T-helper 22 cell (primary cell): ENCODE data around the gene NUDT21.
"Not testable (repeated sequence)": the region's sequence is repeated elsewhere in the genome, so short reads cannot be mapped to it uniquely, and the experiment has no call there.

Experiments
- DNase-seq: peaks from one replicate; pipeline ENCODE4 v3.0.0-alpha.2; 2020; ENCODE audit warnings: low read depth

NUDT21 gene

DNA sequence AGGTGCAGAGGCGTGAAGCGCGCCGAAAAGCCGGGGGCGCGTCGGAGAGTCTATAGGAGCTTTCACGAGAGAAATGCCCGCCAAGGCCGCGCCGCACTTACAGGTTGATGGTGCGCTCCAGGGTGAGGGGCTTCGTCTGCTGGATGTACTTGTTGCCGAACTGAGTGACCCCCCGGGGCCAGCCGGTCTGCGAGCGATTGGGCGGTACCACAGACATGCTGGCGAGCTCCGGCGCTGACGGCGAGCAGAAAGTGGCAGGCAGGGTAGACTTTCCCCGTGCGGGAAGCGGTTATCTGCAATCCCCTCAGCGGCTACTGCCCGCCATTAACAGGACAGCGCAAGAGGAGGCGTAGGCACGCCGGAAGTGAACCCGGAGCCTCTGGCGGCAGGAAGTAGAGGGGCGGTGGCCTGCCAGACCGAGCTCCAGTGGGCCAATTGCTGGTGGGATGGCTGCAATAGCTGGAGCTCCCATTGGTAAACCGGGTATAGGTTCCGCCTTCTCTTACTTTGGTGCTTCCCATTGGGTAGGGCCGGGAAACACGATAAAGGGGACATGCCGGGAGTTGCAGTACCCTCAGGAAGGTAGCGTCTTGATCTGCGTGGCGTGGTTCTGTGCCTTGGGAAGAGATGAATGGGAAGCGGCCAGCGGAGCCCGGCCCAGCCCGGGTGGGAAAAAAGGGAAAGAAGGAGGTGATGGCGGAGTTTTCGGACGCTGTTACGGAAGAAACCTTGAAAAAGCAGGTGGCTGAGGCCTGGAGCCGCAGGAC lies at the start of gene NUDT21, which contains the start of gene OGFOD1:
TSS of gene NUDT21 (minus strand) at position 347 of the 767 bp plus-strand sequence. CDS start at position 217, 130 bp downstream.
TSS of gene OGFOD1 (plus strand) at position 569 of the 767 bp plus-strand sequence. CDS start at position 628, 59 bp downstream.
- DNase-seq = peak; percentile 91

- DNase-seq = no peak
These were observed 42.7 kb upstream of the NUDT21 start for GRCh38 chr16:56493815-56494214.

DNA sequence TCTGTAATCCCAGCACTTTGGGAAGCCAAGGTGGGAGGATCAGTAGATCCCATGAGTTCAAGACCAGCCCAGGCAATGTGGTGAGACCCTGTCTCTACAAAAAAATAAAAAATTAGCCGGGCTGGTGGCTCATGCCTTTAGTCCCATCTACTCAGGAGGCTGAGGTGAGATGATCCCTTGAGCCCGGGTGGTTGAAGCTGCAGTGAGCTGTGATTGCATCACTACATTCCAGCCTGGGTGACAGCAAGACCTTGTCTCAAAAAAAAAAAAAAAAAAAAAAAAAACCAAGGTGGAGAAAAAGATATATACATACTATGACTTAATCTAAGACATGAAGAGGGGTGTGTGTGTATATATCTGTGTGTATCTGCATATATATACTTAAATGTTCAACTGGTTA lies 42.0 kb upstream of the NUDT21 start:
- DNase-seq = no peak

DNA sequence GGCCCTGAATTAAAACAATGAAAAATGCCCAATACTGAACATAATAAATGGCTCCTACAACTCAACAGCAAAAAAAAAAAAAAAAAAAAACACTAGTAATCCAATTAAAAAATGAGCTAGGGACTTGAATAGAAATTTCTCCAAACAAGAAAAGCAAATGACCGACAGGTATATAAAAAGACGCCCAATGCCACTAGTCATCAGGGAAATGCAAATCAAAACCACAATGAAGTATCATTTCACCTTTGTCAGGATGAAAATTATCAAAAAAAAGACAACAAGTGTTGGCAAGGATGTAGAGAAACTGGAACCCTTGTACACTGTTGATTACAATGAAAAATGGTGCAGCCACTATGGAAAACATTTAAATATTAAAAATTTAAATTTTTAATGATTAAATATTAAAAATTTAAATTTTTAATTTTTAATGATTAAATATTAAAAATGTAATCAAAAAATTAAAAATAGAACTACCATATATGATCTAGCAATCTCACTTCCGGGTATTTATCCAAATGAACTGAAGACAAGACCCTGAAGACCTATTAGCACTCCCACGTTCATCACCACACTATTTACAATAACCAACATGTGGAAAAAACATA lies 40.6 kb upstream of the NUDT21 start:
- DNase-seq = no peak

DNA sequence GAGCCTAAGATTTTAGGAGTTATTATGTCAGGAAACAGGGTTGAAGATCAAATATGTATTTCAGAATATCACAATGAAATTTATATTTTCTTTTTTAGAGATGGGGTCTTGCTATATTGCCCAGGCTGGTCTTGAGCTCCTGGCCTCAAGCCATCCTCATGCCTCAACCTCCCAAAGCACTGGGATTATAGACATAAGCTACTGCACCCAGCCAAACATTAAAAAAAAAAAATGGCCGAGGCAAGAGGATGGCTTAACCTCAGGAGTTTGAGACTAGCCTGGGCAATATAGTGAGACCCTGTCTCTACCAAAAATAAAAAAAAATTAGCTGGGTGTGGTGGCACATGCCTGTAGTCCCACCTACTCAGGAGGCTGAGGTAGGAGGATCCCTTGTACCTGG lies 37.7 kb upstream of the NUDT21 start:
- DNase-seq = not testable (repeated sequence)

DNA sequence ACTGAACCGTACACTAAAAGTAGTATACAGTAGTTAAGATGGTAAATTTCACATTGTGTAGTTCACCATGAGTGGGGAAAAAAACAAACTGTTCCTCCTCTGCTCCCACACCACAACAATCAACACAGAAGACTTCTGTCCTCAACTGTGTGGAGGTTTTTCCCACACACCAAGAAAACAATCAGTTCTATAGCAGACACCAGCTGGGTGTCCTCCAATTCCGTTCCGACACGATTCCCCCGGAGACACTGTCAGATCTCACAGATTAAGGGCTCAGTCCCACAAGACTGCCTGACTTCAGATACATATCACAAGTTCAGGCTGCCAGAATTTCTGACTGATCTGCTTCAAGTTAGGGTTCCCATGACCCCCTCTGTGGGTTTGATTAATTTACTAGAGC lies 36.9 kb upstream of the NUDT21 start:
- DNase-seq = no peak

DNA sequence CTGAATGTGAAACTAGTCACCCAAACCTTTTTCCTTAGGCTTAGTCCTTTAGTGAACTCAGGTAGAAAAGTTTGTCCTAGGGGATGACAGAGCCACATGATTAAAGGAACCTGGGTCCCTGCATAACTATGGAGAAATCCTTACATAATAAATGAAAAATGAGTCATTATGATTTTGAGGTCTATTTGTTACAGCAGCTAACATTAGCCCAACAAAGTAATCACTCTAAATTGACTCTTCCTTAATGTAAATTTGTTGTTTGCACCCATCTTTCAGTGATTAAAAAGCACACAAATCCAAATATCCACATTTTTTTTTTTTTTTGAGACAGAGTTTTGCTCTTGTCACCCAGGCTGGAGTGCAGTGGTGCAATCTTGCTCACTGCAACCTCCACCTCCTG lies 32.3 kb upstream of the NUDT21 start:
- no peak for DNase-seq

GRCh38 chr16:56482683-56483236 lies 31.6 kb upstream of the NUDT21 start:
- DNase-seq = no peak

DNA sequence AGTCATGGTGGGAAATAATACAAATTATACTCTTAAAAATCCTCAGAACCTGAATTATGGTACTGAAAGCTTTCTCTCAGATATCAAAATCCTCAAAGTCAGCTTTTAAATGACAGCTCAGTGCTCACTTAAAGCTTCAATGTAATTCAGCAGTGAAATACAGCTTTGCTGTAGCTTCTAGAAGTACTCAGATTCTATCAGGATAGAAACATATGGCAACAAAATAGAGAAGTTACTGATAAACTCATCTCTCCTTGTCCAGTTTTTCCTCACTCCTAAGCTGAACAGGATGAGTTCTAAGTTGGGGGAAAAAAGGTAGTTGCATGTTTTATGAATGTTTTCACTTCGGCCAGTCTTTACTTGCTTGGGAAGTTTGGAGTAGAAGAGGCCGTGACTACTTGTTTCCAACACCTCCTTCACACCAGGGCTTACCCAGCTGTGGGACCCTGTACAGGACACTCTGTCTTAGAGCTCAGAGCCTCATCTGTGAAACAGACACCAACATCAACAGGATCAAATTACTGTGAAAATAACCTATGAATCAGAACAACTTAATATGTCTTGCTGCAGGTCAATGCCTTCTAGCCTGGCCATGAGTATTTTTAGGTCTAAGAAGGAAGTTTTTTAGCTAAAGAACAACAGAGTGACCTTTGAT lies 30.5 kb upstream of the NUDT21 start:
- DNase-seq = no peak

DNA sequence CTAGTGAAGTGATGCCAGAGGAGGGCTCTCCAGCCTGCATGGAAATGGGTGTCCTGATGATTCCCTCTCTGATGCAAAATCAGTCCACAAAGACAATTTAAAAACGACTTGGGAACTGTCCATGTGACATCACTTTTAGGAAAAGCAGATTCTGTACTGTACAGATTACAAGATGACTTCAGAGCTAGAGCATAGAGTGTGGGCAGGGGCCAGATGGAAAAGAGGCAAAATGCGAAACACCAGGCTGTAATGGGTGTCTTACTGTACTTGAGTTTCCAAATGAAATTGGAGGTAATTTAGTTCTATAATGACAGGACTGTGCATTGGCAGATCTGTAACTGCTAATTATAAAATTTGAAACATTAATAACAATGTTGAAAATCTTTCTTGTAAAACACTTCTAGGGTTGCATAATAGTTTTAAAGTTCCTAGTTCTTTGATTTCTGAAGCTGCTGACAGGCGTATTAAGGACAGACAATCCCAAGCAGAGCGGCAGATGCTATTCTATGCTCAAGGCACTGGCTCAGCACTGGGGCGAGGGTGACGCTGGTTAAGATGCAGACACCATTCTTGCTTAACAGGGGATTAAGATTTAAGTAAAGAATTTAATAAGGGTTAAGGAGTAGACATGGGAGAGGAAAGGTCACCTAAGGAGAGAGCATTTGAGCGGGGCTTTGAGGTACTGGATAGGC lies 29.8 kb upstream of the NUDT21 start:
- no peak for DNase-seq

DNA sequence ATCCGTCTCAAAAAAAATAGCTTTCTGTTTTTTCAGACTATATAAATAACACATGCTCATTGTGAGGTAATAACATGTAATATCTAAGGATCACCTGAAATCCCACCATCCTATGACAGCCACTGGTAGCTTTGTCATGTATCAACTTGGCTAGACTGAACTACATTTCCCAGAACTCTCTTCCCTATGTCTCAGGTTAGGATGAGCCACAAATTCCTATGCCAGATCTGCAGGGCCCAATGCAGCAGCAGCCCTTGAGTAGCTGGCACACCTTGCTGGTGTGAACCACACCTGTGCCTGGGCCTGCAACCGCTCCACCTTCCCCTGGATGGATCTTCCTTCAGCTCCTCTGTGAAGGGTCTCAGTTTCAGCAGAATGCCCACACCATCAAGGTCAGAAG lies 28.3 kb upstream of the NUDT21 start:
- DNase-seq = no peak

GRCh38 chr16:56478281-56479049 lies 27.3 kb upstream of the NUDT21 start:
- no peak for DNase-seq

DNA sequence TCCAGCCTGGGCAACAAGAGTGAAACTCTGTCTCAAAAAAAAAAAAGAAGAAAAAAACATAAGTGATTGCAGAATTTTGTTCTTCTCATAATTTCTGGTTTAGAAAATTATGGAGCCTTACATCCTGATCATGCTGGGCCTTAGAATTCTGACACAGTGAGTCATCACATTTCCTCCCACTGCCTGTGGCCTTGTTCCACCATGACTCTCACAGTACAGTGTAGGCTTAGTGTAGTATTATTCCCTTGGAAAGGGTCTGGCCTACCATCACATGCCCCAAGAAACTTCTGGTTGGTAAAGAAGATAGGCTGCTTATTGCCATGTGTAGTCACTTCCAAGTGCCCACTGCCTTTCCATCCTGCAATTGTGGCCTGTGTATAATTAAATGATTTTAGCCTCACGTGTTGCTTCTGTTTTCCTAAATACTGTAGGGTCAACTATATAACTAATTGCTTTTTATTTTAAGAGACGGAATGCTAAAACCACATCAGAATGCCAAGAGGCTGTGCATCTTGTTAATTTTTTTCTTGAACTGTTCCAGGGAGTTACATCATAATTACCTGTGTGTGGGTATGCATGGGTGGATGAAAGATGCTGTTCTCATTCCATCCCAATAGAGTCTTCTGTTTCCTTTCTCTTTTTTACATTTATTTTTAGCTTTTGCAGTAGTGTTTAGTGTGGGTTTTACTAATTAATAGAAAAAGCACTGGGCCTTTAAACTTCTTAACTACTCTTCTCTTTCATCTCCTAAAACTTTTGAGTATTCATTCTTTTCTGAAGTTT lies 26.2 kb upstream of the NUDT21 start:
- no peak for DNase-seq

GRCh38 chr16:56475201-56475600 lies 24.1 kb upstream of the NUDT21 start:
- no peak for DNase-seq

DNA sequence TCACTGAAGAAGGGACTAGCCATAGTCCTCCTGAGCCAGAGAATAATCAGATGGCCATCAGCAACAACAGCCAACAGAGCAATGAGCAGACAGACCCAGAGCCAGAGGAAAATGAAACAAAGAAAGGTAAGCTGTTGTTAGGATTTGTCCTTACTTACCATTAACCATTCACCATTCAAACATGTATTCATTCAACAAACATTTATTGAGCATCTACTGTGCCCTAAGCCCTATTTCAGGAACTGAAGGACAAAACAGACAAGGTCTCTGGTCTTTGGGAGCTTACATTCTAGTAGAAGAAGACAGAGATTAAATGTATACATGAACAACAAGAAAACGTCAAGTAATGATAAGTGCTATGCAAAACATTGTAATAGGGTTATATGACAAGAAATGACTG lies 19.5 kb upstream of the NUDT21 start:
- DNase-seq = no peak

- no peak for DNase-seq
These were observed 19.1 kb upstream of the NUDT21 start for GRCh38 chr16:56470232-56470631.

DNA sequence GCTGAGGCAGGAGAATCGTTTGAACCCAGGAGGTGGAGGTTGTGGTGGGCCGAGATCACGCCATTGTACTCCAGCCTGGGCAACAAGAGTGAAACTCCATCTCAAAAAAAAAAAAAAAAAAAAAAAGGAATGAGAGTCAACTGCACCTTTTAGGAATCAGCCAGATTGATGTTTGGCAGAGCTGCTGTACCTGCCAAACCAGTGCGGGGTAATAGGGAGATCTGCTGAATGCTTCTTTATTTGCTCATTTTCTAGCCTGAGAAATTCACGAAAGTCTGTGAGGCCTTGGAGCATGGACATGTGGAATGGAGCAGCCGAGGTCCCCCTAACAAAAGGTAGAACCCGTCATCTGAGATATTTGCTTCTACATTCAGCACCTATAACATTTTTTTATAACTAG lies 18.6 kb upstream of the NUDT21 start:
- DNase-seq = no peak

GRCh38 chr16:56468800-56469199 lies 17.7 kb upstream of the NUDT21 start:
- DNase-seq = no peak

DNA sequence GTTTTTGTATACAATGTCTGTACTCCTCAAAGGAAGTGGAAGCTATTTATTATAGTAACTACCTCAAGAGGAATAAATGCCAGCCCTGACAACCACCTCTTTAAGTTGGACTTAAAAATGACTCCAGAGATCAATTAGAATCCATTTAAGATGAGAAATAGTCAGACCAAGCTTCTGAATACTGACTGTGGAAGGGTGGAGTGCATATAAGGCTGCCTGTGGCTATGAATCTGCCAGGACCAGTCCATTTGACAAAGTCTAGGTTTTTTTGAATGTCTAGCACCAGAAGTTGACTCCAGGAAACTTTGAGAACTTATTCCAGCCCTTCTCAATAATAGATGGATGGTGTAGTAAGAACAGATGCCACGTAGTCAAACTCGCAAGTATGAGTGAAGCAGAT lies 15.2 kb upstream of the NUDT21 start:
- no peak for DNase-seq

DNA sequence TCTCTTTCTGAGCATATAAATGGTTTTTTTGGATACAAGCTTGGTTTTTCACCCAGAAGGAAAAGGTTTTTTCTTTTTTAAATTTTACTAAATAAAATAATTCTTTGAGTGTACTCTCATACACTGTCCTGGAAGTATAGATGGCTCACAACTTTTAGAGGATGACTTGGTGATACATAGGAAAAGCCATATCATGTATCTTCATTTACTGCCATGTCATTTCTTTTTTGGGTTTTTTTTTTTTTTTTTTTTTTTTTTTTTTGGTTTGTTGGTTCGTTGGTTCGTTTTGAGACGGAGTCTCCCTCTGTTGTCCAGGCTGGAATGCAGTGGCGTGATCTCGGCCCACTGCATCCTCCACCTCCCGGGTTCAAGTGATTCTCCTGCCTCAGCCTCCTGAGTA lies 12.0 kb upstream of the NUDT21 start:
- DNase-seq = no peak
